Measurements from ENCODE around the gene NUMB.

NUMB gene

GRCh38 chr14:73245480-73246325 lies 212.6 kb downstream of the NUMB start:
- DNase-seq (ENCODE audit: low read depth) = no peak

- no peak for DNase-seq (ENCODE audit: low read depth)
Observed at GRCh38 chr14:73244541-73245290, 213.6 kb downstream of the NUMB start.

GRCh38 chr14:73243748-73244147 lies 214.6 kb downstream of the NUMB start:
- DNase-seq (ENCODE audit: low read depth) = no peak

GRCh38 chr14:73243341-73243740 lies 215.0 kb downstream of the NUMB start:
- no peak for DNase-seq (ENCODE audit: low read depth)

- no peak for DNase-seq (ENCODE audit: low read depth)
Observed at GRCh38 chr14:73242357-73242901, 215.9 kb downstream of the NUMB start.

- no peak for DNase-seq (ENCODE audit: low read depth)
Observed at GRCh38 chr14:73241481-73242165, 216.7 kb downstream of the NUMB start.

GRCh38 chr14:73240816-73241480 lies 217.4 kb downstream of the NUMB start:
- DNase-seq (ENCODE audit: low read depth) = no peak

- peak; percentile 35 for DNase-seq (ENCODE audit: low read depth)
Observed at GRCh38 chr14:73239393-73240241, 218.7 kb downstream of the NUMB start.

- no peak for DNase-seq (ENCODE audit: low read depth)
Observed at GRCh38 chr14:73238941-73239340, 219.4 kb downstream of the NUMB start.

GRCh38 chr14:73238424-73238852 lies 219.9 kb downstream of the NUMB start:
- peak; percentile 51 for DNase-seq (ENCODE audit: low read depth)

GRCh38 chr14:73237786-73238423 lies 220.4 kb downstream of the NUMB start:
- no peak for DNase-seq (ENCODE audit: low read depth)

- no peak for DNase-seq (ENCODE audit: low read depth)
Observed at GRCh38 chr14:73237219-73237785, 221.0 kb downstream of the NUMB start, which contains the start of gene PAPLN. PAPLN (plus strand) TSS chr14:73237506; CDS start chr14:73239779, 2,273 bp downstream.

GRCh38 chr14:73236752-73237218 lies 221.6 kb downstream of the NUMB start:
- no peak for DNase-seq (ENCODE audit: low read depth)

GRCh38 chr14:73236157-73236556 lies 222.2 kb downstream of the NUMB start:
- no peak for DNase-seq (ENCODE audit: low read depth)

- DNase-seq (ENCODE audit: low read depth) = no peak
Observed at GRCh38 chr14:73235531-73236155, 222.7 kb downstream of the NUMB start.

- no peak for DNase-seq (ENCODE audit: low read depth)
Observed at GRCh38 chr14:73234586-73235394, 223.6 kb downstream of the NUMB start.

GRCh38 chr14:73234029-73234428 lies 224.3 kb downstream of the NUMB start:
- no peak for DNase-seq (ENCODE audit: low read depth)

- DNase-seq (ENCODE audit: low read depth) = no peak
Observed at GRCh38 chr14:73233564-73233963, 224.8 kb downstream of the NUMB start.

Data from fibroblast of the conjunctiva (primary cell).